HepG2 (cell line): ENCODE results near the gene PHC1. TPM values are rescaled to one million over a fixed set of nuclear protein-coding genes. Genes with fewer than 3 reads are reported as not detected.

Experiments
- HOXA9 ChIP-seq: sonication (generic); formaldehyde crosslinking; IDR thresholded peaks from 2 replicates; pipeline ENCODE4 v1.8.1; 2022; ENCODE audit warnings: missing genetic modification reagents, mild to moderate bottlenecking, moderate library complexity, borderline replicate concordance
- NFIB ChIP-seq: sonication (generic); formaldehyde crosslinking; IDR thresholded peaks from 2 replicates; pipeline ENCODE4 v1.9.0; 2021; ENCODE audit warnings: missing genetic modification reagents, mild to moderate bottlenecking, borderline replicate concordance
- NPAS2 ChIP-seq: sonication (generic); formaldehyde crosslinking; IDR thresholded peaks from 2 replicates; pipeline ENCODE4 v1.8.0; 2022; ENCODE audit warnings: mild to moderate bottlenecking, missing genetic modification reagents, borderline replicate concordance
- YEATS4 ChIP-seq: sonication (generic); formaldehyde crosslinking; IDR thresholded peaks from 2 replicates; pipeline ENCODE4 v1.4.0; 2020; ENCODE audit warnings: missing genetic modification reagents, borderline replicate concordance
- ZFP62 ChIP-seq: sonication (generic); formaldehyde crosslinking; IDR thresholded peaks from 2 replicates; pipeline ENCODE4 v1.4.0; 2020; ENCODE audit warnings: missing genetic modification reagents
- ZNF232 ChIP-seq: sonication (generic); formaldehyde crosslinking; IDR thresholded peaks from 2 replicates; pipeline ENCODE4 v1.4.0; 2020; ENCODE audit warnings: missing genetic modification reagents, borderline replicate concordance
- ZNF274 ChIP-seq: sonication (generic); formaldehyde crosslinking; IDR thresholded peaks from 2 replicates; pipeline ENCODE4 v1.5.1; 2020; ENCODE audit warnings: mild to moderate bottlenecking, missing genetic modification reagents
- ZNF292 ChIP-seq: sonication (generic); formaldehyde crosslinking; IDR thresholded peaks from 2 replicates; pipeline ENCODE4 v1.8.1; 2022; ENCODE audit warnings: mild to moderate bottlenecking, low read depth, missing genetic modification reagents, borderline replicate concordance
- ZNF792 ChIP-seq: IDR thresholded peaks from 2 replicates; pipeline ENCODE4 v1.6.1; 2016
- polyA plus RNA-seq, 8 experiments: library from polyadenylated mRNA; depleted of rRNA in 3 of 8; stranded (reverse) in 7 of 8; unstranded in 1 of 8; fragments of >200 nt; fragmentation: Illumina TruSeq in 4 of 8; extraction: Trizol in 4 of 8; gene quantifications; 2 replicates each; pipeline versions ENCODE4 v1.2.1 to v1.2.3, GENCODE V29; 2011 to 2016; ENCODE audit warnings: low read depth in 4 of 8, missing spikeins in 1 of 8, mixed read lengths in 1 of 8; ENCODE audit not compliant: insufficient read depth in 1 of 8
- total RNA-seq, 5 experiments: library from RNA; depleted of rRNA; stranded (reverse); fragments of >200 nt; fragmentation: Illumina TruSeq; extraction: Trizol; gene quantifications; 2 replicates each; pipeline ENCODE4 v1.2.3, GENCODE V29; 2016; ENCODE audit warnings: low read depth in 1 of 5
- TF ChIP-seq, protein P1 (sequence below): sonication (generic); formaldehyde crosslinking; IDR thresholded peaks from 2 replicates; pipeline ENCODE4 v1.4.0; 2020; ENCODE audit warnings: missing genetic modification reagents, mild to moderate bottlenecking, borderline replicate concordance
- TF ChIP-seq, protein P2 (sequence below), 2 experiments: IDR thresholded peaks; 2 replicates each; pipeline ENCODE4 v1.6.1; 2011 to 2012; ENCODE audit warnings: low read length in 2 of 2, borderline replicate concordance in 1 of 2, low read depth in 1 of 2, mild to moderate bottlenecking in 1 of 2, moderate library complexity in 1 of 2
- TF ChIP-seq, protein P3 (sequence below): sonication (generic); formaldehyde crosslinking; IDR thresholded peaks from 2 replicates; pipeline ENCODE4 v1.4.0; 2020; ENCODE audit warnings: missing genetic modification reagents
- TF ChIP-seq, protein P4 (sequence below): IDR thresholded peaks from 2 replicates; pipeline ENCODE4 v1.6.1; 2016; ENCODE audit warnings: mild to moderate bottlenecking, missing biosample characterization, missing genetic modification reagents

PHC1 gene
- total and polyA plus RNA-seq, 2 of the 13 experiments (the other 11 are each of a cell fraction or from before 2014, with no cell fraction given), result 9.4 to 35.0 TPM

DNA sequence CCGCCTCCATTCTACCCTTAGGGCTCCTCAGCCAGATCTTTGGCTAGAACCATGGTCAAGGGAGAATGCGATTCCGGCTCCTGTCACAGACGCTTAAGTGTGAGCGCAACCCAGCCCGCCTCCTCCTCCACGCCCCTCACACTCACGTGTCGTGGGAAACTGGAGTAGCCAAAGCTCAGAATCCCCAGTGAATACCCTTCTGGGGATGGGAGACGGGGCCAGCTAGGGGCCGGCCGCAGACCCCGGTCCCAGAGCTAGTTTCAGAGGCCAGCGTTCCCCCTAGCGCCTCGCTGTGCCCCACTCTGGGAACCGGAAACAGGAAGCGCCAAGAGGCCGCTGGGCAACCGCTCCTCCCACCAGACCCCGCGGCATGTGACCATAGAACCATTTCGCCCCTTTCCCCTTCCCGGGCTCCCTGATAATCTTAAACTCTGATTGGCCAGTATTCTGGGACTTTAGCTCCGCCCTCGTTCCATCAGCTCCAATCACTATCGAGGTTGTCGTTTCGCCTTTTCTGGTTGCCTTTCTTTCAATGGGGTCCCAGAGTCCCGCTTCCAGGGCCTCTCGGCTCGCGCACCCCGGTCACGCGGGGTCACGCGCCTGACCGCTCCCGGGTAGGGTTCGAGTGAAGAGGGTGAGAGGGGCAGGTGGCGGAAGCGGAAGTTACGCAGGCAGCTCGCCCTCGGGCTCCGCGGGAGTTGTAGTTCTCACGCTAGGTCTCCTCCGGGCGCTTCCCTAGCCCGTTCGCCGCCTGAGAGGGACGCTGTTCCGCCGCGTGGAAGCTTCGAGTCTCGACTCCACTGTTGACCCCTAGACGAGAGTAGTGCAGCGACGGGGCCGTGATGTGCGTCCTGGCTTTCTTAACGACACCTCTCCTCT lies 35.3 kb downstream of the PHC1 start, which contains the start of gene M6PR (continued):
- TF ChIP-seq, protein P1, sequence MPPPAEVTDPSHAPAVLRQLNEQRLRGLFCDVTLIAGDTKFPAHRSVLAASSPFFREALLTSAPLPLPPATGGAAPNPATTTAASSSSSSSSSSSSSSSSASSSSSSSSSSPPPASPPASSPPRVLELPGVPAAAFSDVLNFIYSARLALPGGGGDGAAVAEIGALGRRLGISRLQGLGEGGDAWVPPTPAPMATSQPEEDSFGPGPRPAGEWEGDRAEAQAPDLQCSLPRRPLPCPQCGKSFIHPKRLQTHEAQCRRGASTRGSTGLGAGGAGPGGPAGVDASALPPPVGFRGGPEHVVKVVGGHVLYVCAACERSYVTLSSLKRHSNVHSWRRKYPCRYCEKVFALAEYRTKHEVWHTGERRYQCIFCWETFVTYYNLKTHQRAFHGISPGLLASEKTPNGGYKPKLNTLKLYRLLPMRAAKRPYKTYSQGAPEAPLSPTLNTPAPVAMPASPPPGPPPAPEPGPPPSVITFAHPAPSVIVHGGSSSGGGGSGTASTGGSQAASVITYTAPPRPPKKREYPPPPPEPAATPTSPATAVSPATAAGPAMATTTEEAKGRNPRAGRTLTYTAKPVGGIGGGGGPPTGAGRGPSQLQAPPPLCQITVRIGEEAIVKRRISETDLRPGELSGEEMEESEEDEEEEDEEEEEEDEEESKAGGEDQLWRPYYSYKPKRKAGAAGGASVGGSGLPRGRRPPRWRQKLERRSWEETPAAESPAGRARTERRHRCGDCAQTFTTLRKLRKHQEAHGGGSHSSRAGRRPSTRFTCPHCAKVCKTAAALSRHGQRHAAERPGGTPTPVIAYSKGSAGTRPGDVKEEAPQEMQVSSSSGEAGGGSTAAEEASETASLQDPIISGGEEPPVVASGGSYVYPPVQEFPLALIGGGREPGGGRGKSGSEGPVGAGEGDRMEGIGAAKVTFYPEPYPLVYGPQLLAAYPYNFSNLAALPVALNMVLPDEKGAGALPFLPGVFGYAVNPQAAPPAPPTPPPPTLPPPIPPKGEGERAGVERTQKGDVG, result peak; percentile 26; the same call in 1 of the 2 replicates
- TF ChIP-seq ZFP62 (CRISPR knock-in tag) (no peak), ZNF232 (CRISPR knock-in tag) (peak; percentile 88), HOXA9 (no peak), ZNF274 (CRISPR knock-in tag) (peak; percentile 39; the same call in 1 of the 2 replicates), NPAS2 (CRISPR knock-in tag) (no peak), ZNF792 (CRISPR knock-in tag) (peak; percentile 41; the same call in 1 of the 2 replicates), NFIB (no peak), ZNF292 (CRISPR knock-in tag) (no peak; the same call in 1 of the 2 replicates), YEATS4 (peak; percentile 77)
- TF ChIP-seq, protein P2, sequence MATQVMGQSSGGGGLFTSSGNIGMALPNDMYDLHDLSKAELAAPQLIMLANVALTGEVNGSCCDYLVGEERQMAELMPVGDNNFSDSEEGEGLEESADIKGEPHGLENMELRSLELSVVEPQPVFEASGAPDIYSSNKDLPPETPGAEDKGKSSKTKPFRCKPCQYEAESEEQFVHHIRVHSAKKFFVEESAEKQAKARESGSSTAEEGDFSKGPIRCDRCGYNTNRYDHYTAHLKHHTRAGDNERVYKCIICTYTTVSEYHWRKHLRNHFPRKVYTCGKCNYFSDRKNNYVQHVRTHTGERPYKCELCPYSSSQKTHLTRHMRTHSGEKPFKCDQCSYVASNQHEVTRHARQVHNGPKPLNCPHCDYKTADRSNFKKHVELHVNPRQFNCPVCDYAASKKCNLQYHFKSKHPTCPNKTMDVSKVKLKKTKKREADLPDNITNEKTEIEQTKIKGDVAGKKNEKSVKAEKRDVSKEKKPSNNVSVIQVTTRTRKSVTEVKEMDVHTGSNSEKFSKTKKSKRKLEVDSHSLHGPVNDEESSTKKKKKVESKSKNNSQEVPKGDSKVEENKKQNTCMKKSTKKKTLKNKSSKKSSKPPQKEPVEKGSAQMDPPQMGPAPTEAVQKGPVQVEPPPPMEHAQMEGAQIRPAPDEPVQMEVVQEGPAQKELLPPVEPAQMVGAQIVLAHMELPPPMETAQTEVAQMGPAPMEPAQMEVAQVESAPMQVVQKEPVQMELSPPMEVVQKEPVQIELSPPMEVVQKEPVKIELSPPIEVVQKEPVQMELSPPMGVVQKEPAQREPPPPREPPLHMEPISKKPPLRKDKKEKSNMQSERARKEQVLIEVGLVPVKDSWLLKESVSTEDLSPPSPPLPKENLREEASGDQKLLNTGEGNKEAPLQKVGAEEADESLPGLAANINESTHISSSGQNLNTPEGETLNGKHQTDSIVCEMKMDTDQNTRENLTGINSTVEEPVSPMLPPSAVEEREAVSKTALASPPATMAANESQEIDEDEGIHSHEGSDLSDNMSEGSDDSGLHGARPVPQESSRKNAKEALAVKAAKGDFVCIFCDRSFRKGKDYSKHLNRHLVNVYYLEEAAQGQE (IDR thresholded peaks at IDR 0.05; ENCODE audit: borderline replicate concordance in 1 of 2, low read depth in 1 of 2, low read length in 2 of 2), result no peak
- TF ChIP-seq, protein P3, sequence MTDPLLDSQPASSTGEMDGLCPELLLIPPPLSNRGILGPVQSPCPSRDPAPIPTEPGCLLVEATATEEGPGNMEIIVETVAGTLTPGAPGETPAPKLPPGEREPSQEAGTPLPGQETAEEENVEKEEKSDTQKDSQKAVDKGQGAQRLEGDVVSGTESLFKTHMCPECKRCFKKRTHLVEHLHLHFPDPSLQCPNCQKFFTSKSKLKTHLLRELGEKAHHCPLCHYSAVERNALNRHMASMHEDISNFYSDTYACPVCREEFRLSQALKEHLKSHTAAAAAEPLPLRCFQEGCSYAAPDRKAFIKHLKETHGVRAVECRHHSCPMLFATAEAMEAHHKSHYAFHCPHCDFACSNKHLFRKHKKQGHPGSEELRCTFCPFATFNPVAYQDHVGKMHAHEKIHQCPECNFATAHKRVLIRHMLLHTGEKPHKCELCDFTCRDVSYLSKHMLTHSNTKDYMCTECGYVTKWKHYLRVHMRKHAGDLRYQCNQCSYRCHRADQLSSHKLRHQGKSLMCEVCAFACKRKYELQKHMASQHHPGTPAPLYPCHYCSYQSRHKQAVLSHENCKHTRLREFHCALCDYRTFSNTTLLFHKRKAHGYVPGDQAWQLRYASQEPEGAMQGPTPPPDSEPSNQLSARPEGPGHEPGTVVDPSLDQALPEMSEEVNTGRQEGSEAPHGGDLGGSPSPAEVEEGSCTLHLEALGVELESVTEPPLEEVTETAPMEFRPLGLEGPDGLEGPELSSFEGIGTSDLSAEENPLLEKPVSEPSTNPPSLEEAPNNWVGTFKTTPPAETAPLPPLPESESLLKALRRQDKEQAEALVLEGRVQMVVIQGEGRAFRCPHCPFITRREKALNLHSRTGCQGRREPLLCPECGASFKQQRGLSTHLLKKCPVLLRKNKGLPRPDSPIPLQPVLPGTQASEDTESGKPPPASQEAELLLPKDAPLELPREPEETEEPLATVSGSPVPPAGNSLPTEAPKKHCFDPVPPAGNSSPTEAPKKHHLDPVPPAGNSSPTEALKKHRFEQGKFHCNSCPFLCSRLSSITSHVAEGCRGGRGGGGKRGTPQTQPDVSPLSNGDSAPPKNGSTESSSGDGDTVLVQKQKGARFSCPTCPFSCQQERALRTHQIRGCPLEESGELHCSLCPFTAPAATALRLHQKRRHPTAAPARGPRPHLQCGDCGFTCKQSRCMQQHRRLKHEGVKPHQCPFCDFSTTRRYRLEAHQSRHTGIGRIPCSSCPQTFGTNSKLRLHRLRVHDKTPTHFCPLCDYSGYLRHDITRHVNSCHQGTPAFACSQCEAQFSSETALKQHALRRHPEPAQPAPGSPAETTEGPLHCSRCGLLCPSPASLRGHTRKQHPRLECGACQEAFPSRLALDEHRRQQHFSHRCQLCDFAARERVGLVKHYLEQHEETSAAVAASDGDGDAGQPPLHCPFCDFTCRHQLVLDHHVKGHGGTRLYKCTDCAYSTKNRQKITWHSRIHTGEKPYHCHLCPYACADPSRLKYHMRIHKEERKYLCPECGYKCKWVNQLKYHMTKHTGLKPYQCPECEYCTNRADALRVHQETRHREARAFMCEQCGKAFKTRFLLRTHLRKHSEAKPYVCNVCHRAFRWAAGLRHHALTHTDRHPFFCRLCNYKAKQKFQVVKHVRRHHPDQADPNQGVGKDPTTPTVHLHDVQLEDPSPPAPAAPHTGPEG (CRISPR knock-in tag), result peak; percentile 61
- TF ChIP-seq, protein P4, sequence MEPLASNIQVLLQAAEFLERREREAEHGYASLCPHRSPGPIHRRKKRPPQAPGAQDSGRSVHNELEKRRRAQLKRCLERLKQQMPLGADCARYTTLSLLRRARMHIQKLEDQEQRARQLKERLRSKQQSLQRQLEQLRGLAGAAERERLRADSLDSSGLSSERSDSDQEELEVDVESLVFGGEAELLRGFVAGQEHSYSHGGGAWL (CRISPR knock-in tag), result peak; percentile 68
